Measurements from ENCODE around the gene SCUBE1.

GRCh38 chr22:43209523-43209890 is 133.7 kb downstream of the SCUBE1 start:
- no peak for TF ChIP-seq POLR2A (IDR thresholded peaks at IDR 0.05; ENCODE audit: low read depth, low read length)
- TF ChIP-seq CTCF (IDR thresholded peaks at IDR 0.05 in 2 of 3, conservative IDR thresholded peaks at IDR 0.05 in 1 of 3; ENCODE audit: control insufficient read depth in 2 of 3, extremely low read depth in 1 of 3, insufficient read depth in 1 of 3, low read depth in 3 of 3, low read length in 3 of 3) = no peak
- TF ChIP-seq FOS (IDR thresholded peaks at IDR 0.05; ENCODE audit: borderline replicate concordance, extremely low read depth, insufficient read length) = no peak
- TF ChIP-seq ZNF24 (IDR thresholded peaks at IDR 0.05) = no peak
- no peak for TF ChIP-seq YY1 (IDR thresholded peaks at IDR 0.05; ENCODE audit: low read depth, low read length)
- no peak for TF ChIP-seq MXI1 (IDR thresholded peaks at IDR 0.05; ENCODE audit: low read depth, low read length)
- no peak for TF ChIP-seq MEF2A (IDR thresholded peaks at IDR 0.05; ENCODE audit: insufficient read depth, low read depth, low read length)

Measured in GM12878 (cell line).